Measurements from ENCODE around the gene GPS1.
A peak's percentile ranks its signal among the peaks of the same experiment; 100 is the strongest.

GPS1 gene

DNA sequence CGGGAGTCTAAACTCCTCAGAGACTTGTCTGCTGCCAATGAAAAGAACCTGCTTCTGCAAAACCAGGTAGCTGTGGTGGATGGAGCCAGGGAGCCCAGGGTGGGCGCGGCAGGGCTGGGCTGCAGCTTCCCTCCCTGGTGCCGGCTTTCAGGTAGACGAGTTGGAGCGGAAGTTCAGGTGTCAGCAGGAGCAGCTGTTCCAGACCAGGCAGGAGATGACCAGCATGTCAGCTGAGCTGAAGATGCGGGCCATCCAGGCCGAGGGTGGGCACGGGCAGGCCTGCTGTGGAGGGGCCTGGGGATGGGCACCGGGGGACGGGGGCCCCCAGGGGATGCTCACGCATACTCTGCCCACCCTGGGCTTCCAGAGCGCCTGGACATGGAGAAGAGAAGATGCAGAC lies 23.5 kb upstream of the GPS1 start:
- TF ChIP-seq CTCF (IDR thresholded peaks at IDR 0.05): no peak

- no peak for TF ChIP-seq CTCF (IDR thresholded peaks at IDR 0.05)
These were observed 22.7 kb upstream of the GPS1 start for GRCh38 chr17:82028966-82029365.

DNA sequence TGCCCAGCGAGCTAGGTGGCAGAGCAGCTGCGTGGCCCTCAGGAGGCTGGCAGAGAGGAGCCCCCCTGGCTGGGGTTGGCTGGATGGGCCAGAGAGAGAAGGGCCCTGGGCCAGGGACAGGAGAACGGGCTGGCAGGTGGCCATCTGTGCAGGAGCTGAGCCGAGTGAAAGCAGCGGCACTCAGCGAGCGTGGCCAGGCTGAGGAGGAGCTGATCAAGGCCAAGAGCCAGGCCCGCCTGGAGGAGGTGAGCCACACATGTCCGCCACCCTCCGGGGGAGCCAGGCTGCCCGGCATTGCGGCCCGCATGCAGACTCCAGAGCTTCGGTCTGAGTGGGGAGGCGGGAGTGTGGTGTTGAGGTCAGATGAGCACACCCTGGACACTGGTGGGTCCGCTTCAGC lies 22.3 kb upstream of the GPS1 start:
- TF ChIP-seq CTCF (IDR thresholded peaks at IDR 0.05): no peak

DNA sequence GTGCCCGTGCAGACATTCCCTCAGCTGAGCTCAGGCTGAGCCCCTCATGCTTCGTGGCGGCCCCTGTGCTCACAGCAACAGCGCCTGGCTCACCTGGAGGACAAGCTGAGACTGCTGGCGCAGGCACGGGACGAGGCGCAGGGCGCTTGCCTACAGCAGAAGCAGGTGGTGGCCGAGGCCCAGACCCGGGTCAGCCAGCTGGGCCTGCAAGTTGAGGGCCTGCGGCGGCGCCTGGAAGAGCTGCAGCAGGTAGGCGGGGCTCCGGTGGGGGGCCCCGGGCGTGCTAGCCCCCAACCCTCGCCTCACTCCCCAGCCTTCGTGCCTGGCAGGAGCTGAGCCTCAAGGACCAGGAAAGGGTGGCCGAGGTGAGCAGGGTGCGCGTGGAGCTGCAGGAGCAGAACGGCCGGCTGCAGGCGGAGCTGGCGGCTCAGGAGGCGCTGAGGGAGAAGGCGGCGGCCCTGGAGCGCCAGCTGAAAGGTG lies 21.7 kb upstream of the GPS1 start:
- TF ChIP-seq CTCF (IDR thresholded peaks at IDR 0.05): no peak

DNA sequence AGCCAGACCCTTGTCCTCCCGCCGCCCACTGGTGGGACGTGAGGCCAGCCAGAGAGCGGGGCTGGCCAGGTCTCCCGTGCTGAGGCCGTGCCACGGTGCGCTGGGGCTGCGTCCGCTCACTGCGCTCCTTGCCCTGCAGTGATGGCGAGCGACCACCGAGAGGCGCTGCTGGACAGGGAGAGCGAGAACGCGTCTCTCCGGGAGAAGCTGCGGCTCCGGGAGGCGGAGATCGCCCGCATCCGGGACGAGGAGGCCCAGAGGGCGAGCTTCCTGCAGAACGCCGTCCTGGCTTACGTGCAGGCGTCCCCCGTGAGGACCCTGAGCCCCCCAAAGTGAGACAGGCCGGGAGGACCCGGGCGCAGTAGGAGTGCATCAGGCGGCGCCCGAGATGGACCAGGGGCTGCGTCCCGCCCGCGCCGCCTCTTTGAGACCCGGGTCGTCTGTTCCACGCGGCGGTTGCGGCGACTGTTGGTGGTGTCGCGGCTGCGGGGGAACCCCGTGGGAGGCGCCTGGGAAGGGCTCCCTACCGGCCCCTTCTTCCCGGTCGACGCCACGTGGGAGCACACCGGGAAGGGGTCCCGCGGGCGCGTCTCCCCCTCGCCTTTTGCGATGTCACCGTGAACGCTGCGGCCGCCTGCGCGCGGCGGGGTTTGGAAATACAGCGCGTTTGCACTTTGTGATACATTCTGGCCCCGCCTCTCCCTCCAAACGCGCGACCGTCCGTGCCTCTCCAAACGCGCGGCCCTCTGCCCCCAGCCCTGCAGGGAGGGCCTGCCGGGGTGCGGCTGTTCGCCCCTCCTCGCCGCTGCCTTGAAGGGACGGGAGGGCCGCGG lies 21.0 kb upstream of the GPS1 start:
- peak; percentile 79 for TF ChIP-seq CTCF (IDR thresholded peaks at IDR 0.05)

DNA sequence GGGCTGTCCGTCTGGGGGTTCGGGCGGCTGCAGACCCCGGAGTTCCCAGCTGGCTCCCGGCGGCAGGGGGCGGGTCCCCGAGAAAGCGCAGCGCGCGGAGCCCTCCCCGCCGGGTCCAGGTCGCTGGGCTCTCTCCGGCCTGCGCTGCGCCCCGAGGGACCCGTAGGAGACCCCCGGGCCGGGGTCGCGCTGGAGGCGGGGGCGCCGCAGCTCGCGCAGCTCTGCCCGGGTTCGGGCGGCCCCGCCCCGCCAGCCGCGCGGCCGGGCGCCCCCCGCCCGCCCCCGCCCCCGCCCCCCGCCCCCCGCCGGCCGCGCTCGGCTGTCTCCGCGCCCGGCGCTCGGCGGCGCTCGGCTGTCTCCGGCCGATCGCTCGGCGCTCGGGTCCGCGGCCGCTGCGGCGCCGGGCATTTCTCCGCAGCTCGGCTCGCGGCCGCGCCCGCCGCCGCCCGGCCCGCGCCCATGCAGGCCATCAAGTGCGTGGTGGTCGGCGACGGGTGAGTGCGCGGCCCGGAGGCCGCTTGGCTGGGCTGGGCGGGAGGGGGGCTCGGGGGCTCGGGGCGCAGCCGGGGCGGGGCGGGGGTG lies 20.3 kb upstream of the GPS1 start, which contains the start of gene RAC3:
Gene RAC3 (plus strand): TSS at position 376 of the 582 bp plus-strand sequence. CDS start 84 bp downstream, at position 460.
- TF ChIP-seq CTCF (IDR thresholded peaks at IDR 0.05): no peak

- TF ChIP-seq CTCF (IDR thresholded peaks at IDR 0.05): no peak
These were observed 19.6 kb upstream of the GPS1 start for GRCh38 chr17:82031885-82032627.

Data from LNCAP (cell line).